Measurements from ENCODE around the gene TCTN2. TPM values are rescaled to one million over a fixed set of nuclear protein-coding genes. Genes with fewer than 3 reads are reported as not detected.

The TCTN2 gene
- total and polyA plus RNA-seq, 2 of the 8 experiments (the other 6 are each of a cell fraction or from before 2014, with no cell fraction given): 7.5 to 8.4 TPM

- peaks cover 13 to 74% (median 51%) of the 10 kb centered on the region in 4 experiments for H3K36me3 ChIP-seq (ENCODE audit: control insufficient read depth in 2 of 4, insufficient read depth in 4 of 4, low read length in 3 of 4)
- H2BK12ac ChIP-seq (ENCODE audit: low read depth, low read length): no peak overlapping the region
- no peak overlapping the region for H2BK15ac ChIP-seq (ENCODE audit: low read length)
- no peak for DNase-seq (ENCODE audit: low read depth in 1 of 2, low spot score in 2 of 2)
- H3K56ac ChIP-seq (replicated peaks; ENCODE audit: insufficient read length, low read depth, low read length): no peak overlapping the region
- H3K18ac ChIP-seq (ENCODE audit: extremely low read depth, low read length): no peak overlapping the region
- H2BK20ac ChIP-seq (ENCODE audit: low read length): no peak overlapping the region
- ChIA-PET POLR2A (ENCODE audit: partially characterized antibody) (no interaction called here), CTCF (ENCODE audit: partially characterized antibody) (interaction anchor here (0.6 kb wide), 1 partner anchor 143 kb away, joined by 3 read pairs; no protein-coding TSS in a partner anchor)
- no peak overlapping the region for H2AK5ac ChIP-seq (ENCODE audit: low read depth, low read length)
- FAIRE-seq: no peak
- no peak overlapping the region for H3K4me3 ChIP-seq (ENCODE audit: extremely low read depth in 1 of 4, insufficient read depth in 2 of 4, low read depth in 3 of 4, low read length in 4 of 4)
- no peak overlapping the region for H3K4me2 ChIP-seq (ENCODE audit: insufficient read depth in 1 of 2, low read depth in 2 of 2, low read length in 2 of 2)
- H3K79me1 ChIP-seq (ENCODE audit: low read depth, low read length): no peaks in the 10 kb centered on the region; the same call in 1 of the 2 replicates
- no peaks in the 10 kb centered on the region for H3K23me2 ChIP-seq (ENCODE audit: low read depth, low read length)
- no peaks in the 10 kb centered on the region for H3K79me2 ChIP-seq (ENCODE audit: control insufficient read depth in 1 of 2, insufficient read depth in 2 of 2, low read length in 2 of 2)
- H3K14ac ChIP-seq (ENCODE audit: insufficient read length): no peak overlapping the region
- H3K27ac ChIP-seq (ENCODE audit: low read depth, low read length): no peak overlapping the region
- no peak overlapping the region for H3K4ac ChIP-seq (replicated peaks; ENCODE audit: insufficient read length, low read depth, low read length)
- H2BK5ac ChIP-seq (ENCODE audit: low read depth, low read length): no peak overlapping the region
- H3K9me3 ChIP-seq (ENCODE audit: insufficient read depth in 2 of 2, low read depth in 1 of 2, low read length in 1 of 2): no peaks in the 10 kb centered on the region
- H3K27me3 ChIP-seq (replicated peaks in 1 of 4; ENCODE audit: control insufficient read depth in 3 of 4, extremely low read depth in 1 of 4, insufficient read depth in 3 of 4, low read length in 3 of 4): no peaks in the 10 kb centered on the region
- no peak overlapping the region for H4K8ac ChIP-seq (ENCODE audit: extremely low read depth, insufficient read depth, low read length)
- H3K9ac ChIP-seq (replicated peaks in 1 of 4; ENCODE audit: extremely low read depth in 1 of 4, low read depth in 3 of 4, low read length in 3 of 4): no peak overlapping the region
- peaks cover 6 to 12% of the 10 kb centered on the region in 2 experiments for H4K20me1 ChIP-seq (replicated peaks in 1 of 2; ENCODE audit: control insufficient read depth in 1 of 2, insufficient read depth in 2 of 2, low read length in 2 of 2)
- no peak overlapping the region for H4K91ac ChIP-seq (replicated peaks; ENCODE audit: insufficient read length, low read length)
- no peaks in the 10 kb centered on the region for H3K4me1 ChIP-seq (replicated peaks in 1 of 4; ENCODE audit: control insufficient read depth in 3 of 4, insufficient read depth in 4 of 4, low read length in 3 of 4)
- H4K5ac ChIP-seq (ENCODE audit: insufficient read length, low read depth, low read length): no peak overlapping the region
- WGBS, 2 experiments (ENCODE audit: extremely low coverage in 1 of 2, insufficient coverage in 1 of 2, insufficient read length in 1 of 2, insufficient replicate concordance in 2 of 2, low coverage in 1 of 2, low lambda C conversion rate in 2 of 2, missing lambda C conversion rate in 1 of 2): 85% methylated on average over 3 of the region's 3 CpGs; no CpG with 5 or more reads in 1 of the 2 experiments
- H3K23ac ChIP-seq (ENCODE audit: insufficient read length): no peak overlapping the region
- no peak overlapping the region for H2BK120ac ChIP-seq (replicated peaks; ENCODE audit: low read depth, low read length)
- H2AFZ ChIP-seq (ENCODE audit: low read length): no peak overlapping the region
- TF ChIP-seq CTBP2 (IDR thresholded peaks at IDR 0.05; ENCODE audit: borderline replicate concordance, insufficient read depth, insufficient read length, low read length) (no peak), SAP30 (IDR thresholded peaks at IDR 0.05; ENCODE audit: insufficient read depth, insufficient replicate concordance, low read length) (no peak), SP2 (IDR thresholded peaks at IDR 0.05; ENCODE audit: low read length) (no peak), SRF (IDR thresholded peaks at IDR 0.05; ENCODE audit: low read depth, low read length) (no peak), ASH2L (IDR thresholded peaks at IDR 0.05; ENCODE audit: low read length) (no peak), TCF12 (IDR thresholded peaks at IDR 0.05; ENCODE audit: low read depth, low read length) (no peak), CBX8 (IDR thresholded peaks at IDR 0.05; ENCODE audit: borderline replicate concordance, low read depth, low read length) (no peak), CHD1 (IDR thresholded peaks at IDR 0.05; ENCODE audit: low read depth, low read length) (no peak), ZNF274 (IDR thresholded peaks at IDR 0.05; ENCODE audit: borderline replicate concordance, extremely low read depth, low read length) (no peak), TBP (IDR thresholded peaks at IDR 0.05; ENCODE audit: low read depth, low read length) (no peak)
Measured at GRCh38 chr12:123752046-123752445, 81.1 kb downstream of the TCTN2 start.

All from H1 (cell line).